H1 (cell line): Measurements from ENCODE around the gene PCDHA1. TPM values are rescaled to one million over a fixed set of nuclear protein-coding genes. Genes with fewer than 3 reads are reported as not detected.

Experiments
- CBX5 ChIP-seq: fragments of 300-800, 300-1000 bp; sonication (generic); IDR thresholded peaks from 2 replicates; pipeline ENCODE4 v1.7.1; 2016; ENCODE audit warnings: antibody characterized with exemption, low read length, low read depth
- FOSL1 ChIP-seq: IDR thresholded peaks from 2 replicates; pipeline ENCODE4 v1.6.1; 2011; ENCODE audit warnings: mild to moderate bottlenecking, low read depth, low read length, moderate library complexity; ENCODE audit not compliant: insufficient read depth
- HDAC6 ChIP-seq: IDR thresholded peaks from one replicate; pipeline ENCODE4 v1.7.1; 2012; ENCODE audit warnings: low read depth, mild to moderate bottlenecking, inconsistent platforms, low read length, moderate library complexity
- KDM1A ChIP-seq: fragments of 200-600, 300-600 bp; sonication (generic); IDR thresholded peaks from 2 replicates; pipeline ENCODE4 v1.7.1; 2016; ENCODE audit warnings: mild to moderate bottlenecking, low read length, borderline replicate concordance
- KDM4A ChIP-seq: IDR thresholded peaks from one replicate; pipeline ENCODE4 v1.7.1; 2012; ENCODE audit warnings: low read depth, mild to moderate bottlenecking, moderate library complexity, low read length, inconsistent platforms; ENCODE audit not compliant: severe bottlenecking
- KDM5A ChIP-seq: fragments of 200-600 bp; IDR thresholded peaks from 2 replicates; pipeline ENCODE4 v1.7.1; 2012; ENCODE audit warnings: mild to moderate bottlenecking, low read length, inconsistent platforms, mixed read lengths
- NANOG ChIP-seq: IDR thresholded peaks from 2 replicates; pipeline ENCODE4 v1.6.1; 2011; ENCODE audit warnings: low read length, low read depth, mild to moderate bottlenecking, inconsistent platforms; ENCODE audit not compliant: insufficient read depth, poor library complexity, severe bottlenecking
- POLR2A ChIP-seq, 2 experiments: IDR thresholded peaks; 1 replicate in 1 of 2; 2 replicates in 1 of 2; pipeline ENCODE4 v1.6.1; 2011; ENCODE audit warnings: low read depth in 2 of 2, low read length in 2 of 2, mild to moderate bottlenecking in 2 of 2; ENCODE audit errors: control extremely low read depth in 1 of 2
- POLR2AphosphoS5 ChIP-seq: IDR thresholded peaks from 2 replicates; pipeline ENCODE4 v1.6.1; 2011; ENCODE audit warnings: low read depth, low read length
- RFX5 ChIP-seq: IDR thresholded peaks from 2 replicates; pipeline ENCODE4 v1.6.1; 2011; ENCODE audit warnings: low read depth, low read length, improper control_type of control experiment, borderline replicate concordance
- TAF1 ChIP-seq: IDR thresholded peaks from 2 replicates; pipeline ENCODE4 v1.6.1; 2011; ENCODE audit warnings: mild to moderate bottlenecking, low read depth, low read length
- polyA plus RNA-seq, 7 experiments: library from polyadenylated mRNA; depleted of rRNA in 3 of 7; stranded (reverse) in 5 of 7; unstranded in 2 of 7; fragments of >200 nt in 5 of 7; fragments of 200-250 nt in 2 of 7; gene quantifications; 1 replicate in 5 of 7; 2 replicates in 1 of 7; 4 replicates in 1 of 7; pipeline versions ENCODE4 v1.2.1 to v1.2.3, GENCODE V29; 2011 to 2013; ENCODE audit warnings: missing spikeins in 2 of 7, mixed read lengths in 2 of 7
- total RNA-seq: library from RNA; stranded (reverse); fragmentation: NEBNext Ultra II Directional; extraction: Animal tissue kit (Norgen Biotek cat#: 25700); gene quantifications from 2 replicates; pipeline ENCODE4 v1.2.1, GENCODE V29; 2021
- TF ChIP-seq, protein P1 (sequence below), 3 experiments: IDR thresholded peaks; 1 replicate in 2 of 3; 2 replicates in 1 of 3; pipeline versions ENCODE4 v1.5.1 to v1.6.1; 2011; ENCODE audit warnings: low read length in 3 of 3, mild to moderate bottlenecking in 3 of 3, inconsistent platforms in 2 of 3, low read depth in 1 of 3, moderate library complexity in 1 of 3; ENCODE audit not compliant: insufficient read depth in 1 of 3; ENCODE audit errors: control extremely low read depth in 1 of 3
- TF ChIP-seq, protein P2 (sequence below): IDR thresholded peaks from 2 replicates; pipeline ENCODE4 v1.6.1; 2012; ENCODE audit warnings: inconsistent platforms
- TF ChIP-seq, protein P3 (sequence below): IDR thresholded peaks from 2 replicates; pipeline ENCODE4 v1.6.1; 2011; ENCODE audit warnings: low read length, improper control_type of control experiment

PCDHA1 gene
- total and polyA plus RNA-seq, 2 of the 8 experiments (the other 6 are each of a cell fraction or from before 2014, with no cell fraction given), result 0.23 to 0.50 TPM

DNA sequence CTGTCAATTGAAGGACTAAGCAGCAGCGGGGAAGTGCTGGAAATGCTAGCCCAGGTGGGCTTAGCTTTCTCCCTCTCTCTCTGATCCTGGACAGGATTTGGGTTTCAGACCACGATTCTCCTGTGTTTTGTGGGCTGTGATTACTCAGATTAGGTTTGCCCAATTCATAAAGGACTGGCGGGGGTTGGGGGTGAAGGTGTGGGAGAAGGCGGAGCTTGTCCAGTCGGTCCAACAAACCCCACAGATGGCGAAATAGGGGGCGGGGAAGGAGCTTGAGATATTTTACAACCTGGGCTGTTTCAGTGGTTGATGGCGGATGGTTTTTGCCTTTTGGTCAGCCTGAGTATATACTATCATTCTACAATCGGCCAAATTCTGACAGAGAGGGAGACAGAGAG is 215.5 kb downstream of the PCDHA1 start (continued):
- no peak for TF ChIP-seq KDM1A
- TF ChIP-seq NANOG, result no peak
- no peak for TF ChIP-seq FOSL1
- no peak for TF ChIP-seq HDAC6
- TF ChIP-seq KDM4A, result no peak
- peak in 1 of 2 experiments; percentile 60; a peak in 2 of 3 replicates for TF ChIP-seq POLR2A (IDR thresholded peaks at IDR 0.05; ENCODE audit: control extremely low read depth in 1 of 2, low read depth in 2 of 2, low read length in 2 of 2)
- no peak for TF ChIP-seq RFX5
- no peak for TF ChIP-seq KDM5A
- TF ChIP-seq POLR2AphosphoS5, result peak; percentile 27; the same call in 1 of the 2 replicates
- no peak; the same call in 1 of the 2 replicates for TF ChIP-seq TAF1
- no peak for TF ChIP-seq CBX5
- TF ChIP-seq, protein P1, sequence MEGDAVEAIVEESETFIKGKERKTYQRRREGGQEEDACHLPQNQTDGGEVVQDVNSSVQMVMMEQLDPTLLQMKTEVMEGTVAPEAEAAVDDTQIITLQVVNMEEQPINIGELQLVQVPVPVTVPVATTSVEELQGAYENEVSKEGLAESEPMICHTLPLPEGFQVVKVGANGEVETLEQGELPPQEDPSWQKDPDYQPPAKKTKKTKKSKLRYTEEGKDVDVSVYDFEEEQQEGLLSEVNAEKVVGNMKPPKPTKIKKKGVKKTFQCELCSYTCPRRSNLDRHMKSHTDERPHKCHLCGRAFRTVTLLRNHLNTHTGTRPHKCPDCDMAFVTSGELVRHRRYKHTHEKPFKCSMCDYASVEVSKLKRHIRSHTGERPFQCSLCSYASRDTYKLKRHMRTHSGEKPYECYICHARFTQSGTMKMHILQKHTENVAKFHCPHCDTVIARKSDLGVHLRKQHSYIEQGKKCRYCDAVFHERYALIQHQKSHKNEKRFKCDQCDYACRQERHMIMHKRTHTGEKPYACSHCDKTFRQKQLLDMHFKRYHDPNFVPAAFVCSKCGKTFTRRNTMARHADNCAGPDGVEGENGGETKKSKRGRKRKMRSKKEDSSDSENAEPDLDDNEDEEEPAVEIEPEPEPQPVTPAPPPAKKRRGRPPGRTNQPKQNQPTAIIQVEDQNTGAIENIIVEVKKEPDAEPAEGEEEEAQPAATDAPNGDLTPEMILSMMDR (IDR thresholded peaks at IDR 0.05; ENCODE audit: control extremely low read depth in 1 of 3, insufficient read depth in 1 of 3, low read depth in 1 of 3, low read length in 3 of 3), result no peak
- TF ChIP-seq, protein P2, sequence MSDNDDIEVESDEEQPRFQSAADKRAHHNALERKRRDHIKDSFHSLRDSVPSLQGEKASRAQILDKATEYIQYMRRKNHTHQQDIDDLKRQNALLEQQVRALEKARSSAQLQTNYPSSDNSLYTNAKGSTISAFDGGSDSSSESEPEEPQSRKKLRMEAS, result no peak
- TF ChIP-seq, protein P3, sequence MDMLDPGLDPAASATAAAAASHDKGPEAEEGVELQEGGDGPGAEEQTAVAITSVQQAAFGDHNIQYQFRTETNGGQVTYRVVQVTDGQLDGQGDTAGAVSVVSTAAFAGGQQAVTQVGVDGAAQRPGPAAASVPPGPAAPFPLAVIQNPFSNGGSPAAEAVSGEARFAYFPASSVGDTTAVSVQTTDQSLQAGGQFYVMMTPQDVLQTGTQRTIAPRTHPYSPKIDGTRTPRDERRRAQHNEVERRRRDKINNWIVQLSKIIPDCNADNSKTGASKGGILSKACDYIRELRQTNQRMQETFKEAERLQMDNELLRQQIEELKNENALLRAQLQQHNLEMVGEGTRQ, result no peak
